Stromal cell of bone marrow (primary cell): ENCODE results near the gene CFAP20.

Source experiments
- DNase-seq: peaks from one replicate; pipeline ENCODE4 v3.0.0-alpha.2; 2012; ENCODE audit warnings: low read depth

The CFAP20 gene

GRCh38 chr16:58129097-58129936, at the start of gene CFAP20:
TSS of gene CFAP20 (minus strand) at chr16:58129381. CDS start at chr16:58129115, 266 bp downstream.
- DNase-seq, result peak; percentile 100

- DNase-seq, result no peak
Observed at GRCh38 chr16:58177353-58177710, 48.2 kb upstream of the CFAP20 start.

- DNase-seq, result no peak
Observed at GRCh38 chr16:58176608-58177352, 47.6 kb upstream of the CFAP20 start.

- DNase-seq, result no peak
Observed at GRCh38 chr16:58170223-58170622, 41.0 kb upstream of the CFAP20 start.

GRCh38 chr16:58160855-58161254, 31.7 kb upstream of the CFAP20 start:
- no peak for DNase-seq

GRCh38 chr16:58158725-58159124, 29.5 kb upstream of the CFAP20 start:
- DNase-seq, result no peak

GRCh38 chr16:58157951-58158540, 28.9 kb upstream of the CFAP20 start:
- DNase-seq, result no peak

- DNase-seq, result no peak
Observed at GRCh38 chr16:58157239-58157638, 28.1 kb upstream of the CFAP20 start.

GRCh38 chr16:58155839-58156238, 26.7 kb upstream of the CFAP20 start:
- no peak for DNase-seq

- DNase-seq, result no peak
Observed at GRCh38 chr16:58154345-58154744, 25.2 kb upstream of the CFAP20 start.

GRCh38 chr16:58152246-58152868, 23.2 kb upstream of the CFAP20 start:
- no peak for DNase-seq

- no peak for DNase-seq
Observed at GRCh38 chr16:58148526-58148925, 19.3 kb upstream of the CFAP20 start.

- DNase-seq, result no peak
Observed at GRCh38 chr16:58148099-58148498, 18.9 kb upstream of the CFAP20 start.

- no peak for DNase-seq
Observed at GRCh38 chr16:58138852-58139251, 9.7 kb upstream of the CFAP20 start.

GRCh38 chr16:58137581-58137980, 8.4 kb upstream of the CFAP20 start:
- no peak for DNase-seq

- DNase-seq, result no peak
Observed at GRCh38 chr16:58128711-58129096, 477 bp downstream of the CFAP20 start.

GRCh38 chr16:58128181-58128631, 975 bp downstream of the CFAP20 start:
- DNase-seq, result no peak

- no peak for DNase-seq
Observed at GRCh38 chr16:58127634-58128033, 1.5 kb downstream of the CFAP20 start.

- DNase-seq, result peak; percentile 75
Observed at GRCh38 chr16:58127033-58127556, 2.1 kb downstream of the CFAP20 start.

GRCh38 chr16:58126451-58126961, 2.7 kb downstream of the CFAP20 start:
- DNase-seq, result no peak

- no peak for DNase-seq
Observed at GRCh38 chr16:58125781-58126335, 3.3 kb downstream of the CFAP20 start.

GRCh38 chr16:58125041-58125440, 4.1 kb downstream of the CFAP20 start:
- DNase-seq, result no peak
